ENCODE measurements around the gene PDE3B.
"Not testable (repeated sequence)": the region's sequence is repeated elsewhere in the genome, so short reads cannot be mapped to it uniquely, and the experiment has no call there.

PDE3B gene

GRCh38 chr11:14813516-14813915 lies 169.9 kb downstream of the PDE3B start:
- no peak for DNase-seq (ENCODE audit: low read depth)

GRCh38 chr11:14818779-14819178 lies 175.2 kb downstream of the PDE3B start:
- DNase-seq (ENCODE audit: low read depth): no peak

GRCh38 chr11:14819596-14819995 lies 176.0 kb downstream of the PDE3B start:
- DNase-seq (ENCODE audit: low read depth): no peak

- no peak for DNase-seq (ENCODE audit: low read depth)
These were observed 177.4 kb downstream of the PDE3B start for GRCh38 chr11:14821031-14821430.

GRCh38 chr11:14826600-14826999 lies 183.0 kb downstream of the PDE3B start:
- DNase-seq (ENCODE audit: low read depth): no peak

- no peak for DNase-seq (ENCODE audit: low read depth)
These were observed 192.2 kb downstream of the PDE3B start for GRCh38 chr11:14835496-14836492.

GRCh38 chr11:14842002-14842401 lies 198.4 kb downstream of the PDE3B start:
- no peak for DNase-seq (ENCODE audit: low read depth)

- DNase-seq (ENCODE audit: low read depth): no peak
These were observed 209.1 kb downstream of the PDE3B start for GRCh38 chr11:14852571-14853177.

GRCh38 chr11:14854057-14854456 lies 210.5 kb downstream of the PDE3B start:
- no peak for DNase-seq (ENCODE audit: low read depth)

GRCh38 chr11:14855890-14856289 lies 212.3 kb downstream of the PDE3B start:
- DNase-seq (ENCODE audit: low read depth): no peak

GRCh38 chr11:14857621-14858020 lies 214.0 kb downstream of the PDE3B start:
- no peak for DNase-seq (ENCODE audit: low read depth)

- DNase-seq (ENCODE audit: low read depth): no peak
These were observed 214.8 kb downstream of the PDE3B start for GRCh38 chr11:14858404-14858803.

GRCh38 chr11:14860511-14860910 lies 216.9 kb downstream of the PDE3B start:
- no peak for DNase-seq (ENCODE audit: low read depth)

GRCh38 chr11:14861680-14862079 lies 218.1 kb downstream of the PDE3B start:
- no peak for DNase-seq (ENCODE audit: low read depth)

- DNase-seq (ENCODE audit: low read depth): not testable (repeated sequence)
These were observed 220.2 kb downstream of the PDE3B start for GRCh38 chr11:14863775-14864174.

- no peak for DNase-seq (ENCODE audit: low read depth)
These were observed 228.4 kb downstream of the PDE3B start for GRCh38 chr11:14872032-14872431.

- DNase-seq (ENCODE audit: low read depth): no peak
These were observed 230.0 kb downstream of the PDE3B start for GRCh38 chr11:14873632-14874031.

- DNase-seq (ENCODE audit: low read depth): no peak
These were observed 231.6 kb downstream of the PDE3B start for GRCh38 chr11:14875163-14875562.

- DNase-seq (ENCODE audit: low read depth): no peak
These were observed 238.1 kb downstream of the PDE3B start for GRCh38 chr11:14881576-14882193.

GRCh38 chr11:14882196-14882595 lies 238.6 kb downstream of the PDE3B start:
- DNase-seq (ENCODE audit: low read depth): no peak

- not testable (repeated sequence) for DNase-seq (ENCODE audit: low read depth)
These were observed 240.1 kb downstream of the PDE3B start for GRCh38 chr11:14883683-14884082.

- no peak for DNase-seq (ENCODE audit: low read depth)
These were observed 241.2 kb downstream of the PDE3B start for GRCh38 chr11:14884667-14885273.

All from HS-27A (cell line).